RWPE2 (cell line): ENCODE measurements around the gene ZNF268.

Experiments used
- ATAC-seq: fragments of 200-7000 bp; cut with Tn5 transposase; 3 replicates; pipeline ENCODE4 v1.9.1; 2021; ENCODE audit warnings: low read depth
- DNase-seq: peaks from one replicate; pipeline ENCODE4 v3.0.0-alpha.2; 2020; ENCODE audit warnings: low spot score
- H3K27ac ChIP-seq: fragments of 450-650 bp; 2 replicates; pipeline ENCODE4 v1.5.1; 2017; ENCODE audit warnings: mild to moderate bottlenecking; ENCODE audit not compliant: poor library complexity, severe bottlenecking
- H3K27me3 ChIP-seq: fragments of 250-450 bp; sonication (Bioruptor Pico); 2 replicates; pipeline ENCODE4 v1.5.1; 2021; ENCODE audit warnings: mild to moderate bottlenecking, moderate library complexity; ENCODE audit not compliant: insufficient read depth, poor library complexity, severe bottlenecking
- H3K36me3 ChIP-seq: fragments of 250-450 bp; sonication (Bioruptor Pico); 2 replicates; pipeline ENCODE4 v1.5.1; 2020; ENCODE audit warnings: low read depth, mild to moderate bottlenecking, moderate library complexity
- H3K4me1 ChIP-seq: fragments of 250-450 bp; sonication (Bioruptor Pico); 2 replicates; pipeline ENCODE4 v1.5.1; 2021; ENCODE audit warnings: mild to moderate bottlenecking, moderate library complexity; ENCODE audit not compliant: insufficient read depth, poor library complexity, severe bottlenecking
- H3K4me3 ChIP-seq: fragments of 250-450 bp; sonication (Bioruptor Pico); 2 replicates; pipeline ENCODE4 v1.5.1; 2021; ENCODE audit warnings: mild to moderate bottlenecking, moderate library complexity; ENCODE audit not compliant: severe bottlenecking
- H3K9me3 ChIP-seq: fragments of 250-450 bp; sonication (Bioruptor Pico); 2 replicates; pipeline ENCODE4 v1.5.1; 2021; ENCODE audit warnings: mild to moderate bottlenecking, moderate library complexity; ENCODE audit not compliant: severe bottlenecking
- CTCF ChIP-seq: fragments of 450-650 bp; IDR thresholded peaks from one replicate; pipeline ENCODE4 v1.5.1; 2017; ENCODE audit warnings: mild to moderate bottlenecking, moderate library complexity; ENCODE audit not compliant: poor library complexity, severe bottlenecking

Gene ZNF268

GRCh38 chr12:133206390-133206789 lies 25.1 kb downstream of the ZNF268 start:
- Histone ChIP-seq H3K36me3 (peaks cover 34% of the 10 kb centered on the region), H3K27me3 (no peaks in the 10 kb centered on the region), H3K27ac (no peak overlapping the region), H3K4me3 (no peak overlapping the region), H3K4me1 (no peaks in the 10 kb centered on the region), H3K9me3 (peaks cover 81% of the 10 kb centered on the region)
- no peak for TF ChIP-seq CTCF
- no peak for ATAC-seq
- no peak for DNase-seq

DNA sequence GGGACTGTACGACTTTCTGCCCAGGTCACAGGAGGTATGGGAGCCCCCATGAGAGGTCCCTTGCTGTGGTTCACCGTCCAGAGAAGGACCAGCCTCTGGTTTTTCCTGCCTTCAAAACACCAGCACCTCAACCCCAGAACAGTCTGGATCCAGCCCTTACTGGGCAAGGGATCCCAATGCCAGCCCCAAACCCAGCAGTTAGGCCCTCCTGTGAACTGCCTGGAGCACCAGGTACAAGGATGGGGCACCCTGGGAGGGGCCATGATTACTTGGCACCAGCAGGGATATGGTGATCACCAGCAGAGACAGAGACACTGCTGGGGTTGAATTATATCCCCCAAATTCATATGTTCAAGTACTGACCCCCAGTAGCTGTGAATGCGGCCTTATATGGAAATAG lies 34.4 kb downstream of the ZNF268 start:
- Histone ChIP-seq H3K36me3 (no peaks in the 10 kb centered on the region), H3K4me3 (no peak overlapping the region), H3K4me1 (no peaks in the 10 kb centered on the region), H3K9me3 (peaks cover 16% of the 10 kb centered on the region), H3K27ac (no peak overlapping the region), H3K27me3 (no peaks in the 10 kb centered on the region)
- TF ChIP-seq CTCF: no peak
- no peak for ATAC-seq
- DNase-seq: no peak

- H3K4me3 ChIP-seq: no peak overlapping the region
- H3K9me3 ChIP-seq: peaks cover 10% of the 10 kb centered on the region
- H3K4me1 ChIP-seq: no peaks in the 10 kb centered on the region
- ATAC-seq (no peak), DNase-seq (no peak)
- TF ChIP-seq CTCF: no peak
- H3K36me3 ChIP-seq: no peaks in the 10 kb centered on the region
- H3K27me3 ChIP-seq: no peaks in the 10 kb centered on the region
- H3K27ac ChIP-seq: no peak overlapping the region
Observed at GRCh38 chr12:133217219-133217618, 35.9 kb downstream of the ZNF268 start.

GRCh38 chr12:133220521-133220920 lies 39.2 kb downstream of the ZNF268 start:
- no peak overlapping the region for H3K27ac ChIP-seq
- no peaks in the 10 kb centered on the region for H3K4me1 ChIP-seq
- no peak for TF ChIP-seq CTCF
- no peaks in the 10 kb centered on the region for H3K27me3 ChIP-seq
- H3K9me3 ChIP-seq: peaks cover 11% of the 10 kb centered on the region
- H3K4me3 ChIP-seq: no peak overlapping the region
- no peaks in the 10 kb centered on the region for H3K36me3 ChIP-seq
- DNase-seq (no peak), ATAC-seq (no peak)

DNA sequence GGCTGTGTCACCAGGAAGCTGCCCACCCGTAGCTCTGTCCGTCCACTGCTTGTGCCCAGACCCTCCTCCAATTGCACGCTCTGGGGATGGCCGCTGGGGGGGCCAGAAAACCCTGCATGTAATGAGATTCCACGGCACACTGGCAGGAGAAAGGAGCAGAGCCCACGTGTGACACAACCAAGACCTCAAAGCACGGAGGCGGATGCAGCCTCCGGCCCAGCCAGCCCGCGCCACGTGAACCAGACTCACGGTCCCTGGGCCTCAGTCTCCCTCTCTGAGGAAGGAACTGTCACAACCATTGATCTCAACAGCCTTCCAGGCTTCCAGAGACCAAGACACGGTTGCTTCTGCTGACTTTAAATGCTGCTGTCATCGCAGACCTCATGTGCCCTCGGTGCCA lies 39.9 kb downstream of the ZNF268 start:
- no peak overlapping the region for H3K4me3 ChIP-seq
- TF ChIP-seq CTCF: no peak
- DNase-seq: no peak

More for the DNA sequence above, 39.9 kb downstream of the ZNF268 start:
- H3K27me3 ChIP-seq: no peaks in the 10 kb centered on the region
- no peaks in the 10 kb centered on the region for H3K4me1 ChIP-seq
- no peak overlapping the region for H3K27ac ChIP-seq
- no peak for ATAC-seq
- no peaks in the 10 kb centered on the region for H3K36me3 ChIP-seq
- H3K9me3 ChIP-seq: peaks cover 12% of the 10 kb centered on the region
